HG03378 (cell line): ENCODE results near the gene TMEM37.

ENCODE experiments used
- ATAC-seq: cut with Tn5 transposase; IDR thresholded peaks from one replicate; pipeline ENCODE4 v1.9.1; 2021; ENCODE audit warnings: mild to moderate bottlenecking, moderate library complexity; ENCODE audit not compliant: unreplicated experiment

Gene TMEM37

GRCh38 chr2:119475857-119476244 lies 44.2 kb downstream of the TMEM37 start:
- ATAC-seq: no peak

- no peak for ATAC-seq
Measured at GRCh38 chr2:119476301-119477112, 44.9 kb downstream of the TMEM37 start.

- ATAC-seq: no peak
Measured at GRCh38 chr2:119477113-119477505, 45.5 kb downstream of the TMEM37 start.

- ATAC-seq: no peak
Measured at GRCh38 chr2:119478188-119478977, 46.7 kb downstream of the TMEM37 start.

- no peak for ATAC-seq
Measured at GRCh38 chr2:119478978-119479295, 47.3 kb downstream of the TMEM37 start.

DNA sequence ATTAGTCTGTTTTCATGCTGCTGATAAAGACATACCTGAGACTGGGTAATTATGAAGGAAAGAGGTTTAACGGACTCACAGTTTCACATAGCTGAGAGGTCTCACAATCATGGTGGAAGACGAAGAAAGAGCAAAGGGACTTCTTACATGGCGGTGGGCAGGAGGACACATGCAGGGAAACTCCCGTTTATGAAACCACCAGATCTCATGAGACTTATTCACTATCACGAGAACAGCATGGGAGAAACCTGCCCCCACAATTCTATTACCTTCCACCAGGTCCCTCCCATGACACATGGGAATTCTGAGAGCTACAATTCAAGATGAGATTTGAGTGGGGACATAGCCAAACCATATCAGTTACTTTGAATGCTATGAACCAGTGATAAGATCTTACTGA lies 48.5 kb downstream of the TMEM37 start:
- ATAC-seq: no peak

DNA sequence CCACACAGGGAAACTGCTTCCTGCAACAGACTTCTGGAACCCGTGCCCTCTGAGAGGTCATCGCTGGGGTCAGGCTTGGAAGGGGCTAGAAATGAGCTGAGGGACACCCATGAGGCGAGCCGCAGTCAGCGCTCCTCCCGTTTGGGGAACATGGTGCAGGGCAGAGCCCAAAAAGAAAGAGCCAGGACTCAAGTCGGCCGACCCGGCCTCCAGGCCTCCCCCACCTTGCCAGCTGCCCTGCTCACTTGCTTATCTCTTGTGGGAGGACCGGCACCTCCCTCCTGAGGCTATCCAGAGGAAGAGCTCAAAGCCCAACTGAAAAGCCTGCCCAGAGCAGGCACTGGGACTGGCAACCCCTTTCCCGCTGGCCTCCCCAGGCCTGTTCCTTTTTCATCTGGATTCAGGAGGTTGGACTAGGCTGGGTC lies 49.1 kb downstream of the TMEM37 start:
- no peak for ATAC-seq

DNA sequence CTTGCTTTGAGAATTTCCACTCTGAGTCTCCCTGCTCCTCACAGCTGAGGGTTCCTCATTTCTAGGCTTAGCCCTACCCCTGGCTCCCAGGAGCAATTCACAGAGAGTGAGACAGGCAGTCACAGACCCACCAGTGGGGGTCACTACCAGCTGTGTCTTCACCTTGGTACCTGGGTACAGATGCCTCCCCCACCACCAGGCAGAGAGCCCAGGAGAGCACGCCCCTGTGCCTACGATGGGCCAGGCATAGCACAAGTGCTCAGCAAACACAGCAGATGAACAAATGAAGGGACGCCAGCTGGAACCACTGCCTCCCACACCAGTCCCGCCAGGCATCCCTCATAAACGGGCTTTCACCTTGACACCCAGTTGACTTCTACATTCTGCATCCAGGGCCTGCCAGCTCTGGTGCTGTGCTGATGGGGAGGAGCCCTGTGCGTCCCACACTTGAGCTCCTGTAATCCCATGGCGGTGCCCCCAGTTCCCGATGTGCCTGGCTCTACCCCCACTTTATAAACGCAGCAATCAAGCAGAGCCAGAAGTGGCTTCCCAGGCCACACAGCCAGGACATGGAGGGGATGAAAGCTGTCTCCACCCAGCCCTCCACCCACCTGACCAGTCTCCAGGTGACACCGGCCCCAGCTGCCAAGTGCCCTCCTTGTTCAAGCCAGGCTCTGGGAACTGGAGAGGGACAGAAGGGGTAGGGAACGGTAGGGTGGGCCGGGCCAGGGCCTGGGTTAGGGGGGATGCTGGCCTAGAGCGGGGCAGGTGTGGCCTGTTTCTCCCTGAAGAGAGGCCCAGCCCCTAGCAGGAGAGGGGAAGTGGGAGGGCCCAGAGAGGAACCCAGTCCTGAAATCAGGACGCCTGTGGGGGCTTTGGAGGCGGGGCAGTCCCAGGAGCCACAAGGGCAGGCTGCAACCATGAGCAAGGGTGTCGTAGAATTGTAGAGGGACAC lies 50.1 kb downstream of the TMEM37 start:
- ATAC-seq: no peak

DNA sequence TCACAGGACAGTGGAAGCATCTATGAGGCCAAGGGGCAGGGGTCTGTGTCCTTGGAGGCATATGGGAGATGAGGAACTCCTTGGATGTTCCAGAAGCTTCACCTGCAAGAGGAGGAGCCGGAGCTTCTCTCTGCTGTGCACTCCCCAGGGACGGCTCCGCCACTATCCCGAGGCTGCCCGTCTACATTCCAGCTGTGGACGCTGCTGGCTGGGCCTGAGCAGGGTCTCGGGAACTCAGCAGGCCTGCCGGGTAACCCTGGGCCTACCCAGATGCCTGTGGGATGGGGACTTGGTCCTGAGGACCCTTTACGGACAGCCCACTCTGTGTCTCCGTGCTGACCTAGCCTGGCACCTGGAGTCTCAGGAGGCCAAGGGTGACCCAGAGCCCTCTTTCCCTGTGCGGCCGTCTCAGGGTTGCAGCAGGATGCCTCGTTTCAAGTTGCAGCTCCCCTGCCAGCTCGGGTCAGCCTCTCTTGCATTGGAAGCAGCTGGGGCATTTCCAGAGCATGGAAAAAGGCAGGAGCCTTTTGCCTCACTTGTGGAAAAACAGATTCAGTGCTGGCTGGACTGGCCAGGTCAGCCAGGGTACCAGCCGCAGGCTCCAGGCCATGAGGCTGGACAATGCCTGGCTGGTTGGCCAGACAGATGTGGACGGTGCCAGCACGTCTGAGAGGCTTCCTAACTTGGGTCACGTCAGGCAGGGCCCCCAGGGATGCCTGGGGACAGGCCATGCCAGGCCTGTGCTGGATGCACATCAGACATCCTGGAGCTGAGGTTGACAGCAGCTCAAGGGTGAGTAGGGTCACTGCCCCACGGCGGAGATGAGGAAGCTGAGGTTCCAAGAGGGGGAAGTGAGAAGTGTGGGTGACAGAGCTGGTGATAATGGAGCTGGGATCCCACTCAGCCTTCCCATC lies 51.1 kb downstream of the TMEM37 start:
- ATAC-seq: no peak

DNA sequence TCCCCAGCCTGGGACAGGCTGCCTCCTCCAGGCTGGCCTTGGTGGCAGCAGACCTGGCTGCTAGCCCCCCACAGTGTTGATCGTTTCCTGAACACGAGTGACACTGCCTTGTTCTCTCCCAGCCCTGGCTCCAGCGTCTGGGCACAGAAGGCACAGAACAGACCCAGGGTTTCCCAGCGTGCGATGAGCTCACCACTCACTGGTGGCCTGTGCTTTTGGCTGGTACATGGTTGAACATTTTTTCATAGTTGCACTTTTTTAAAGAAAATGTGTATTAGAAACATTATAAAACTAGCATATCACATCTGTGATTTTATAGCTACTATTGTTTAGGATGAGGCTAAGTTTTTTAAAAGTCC lies 51.7 kb downstream of the TMEM37 start:
- ATAC-seq: no peak

DNA sequence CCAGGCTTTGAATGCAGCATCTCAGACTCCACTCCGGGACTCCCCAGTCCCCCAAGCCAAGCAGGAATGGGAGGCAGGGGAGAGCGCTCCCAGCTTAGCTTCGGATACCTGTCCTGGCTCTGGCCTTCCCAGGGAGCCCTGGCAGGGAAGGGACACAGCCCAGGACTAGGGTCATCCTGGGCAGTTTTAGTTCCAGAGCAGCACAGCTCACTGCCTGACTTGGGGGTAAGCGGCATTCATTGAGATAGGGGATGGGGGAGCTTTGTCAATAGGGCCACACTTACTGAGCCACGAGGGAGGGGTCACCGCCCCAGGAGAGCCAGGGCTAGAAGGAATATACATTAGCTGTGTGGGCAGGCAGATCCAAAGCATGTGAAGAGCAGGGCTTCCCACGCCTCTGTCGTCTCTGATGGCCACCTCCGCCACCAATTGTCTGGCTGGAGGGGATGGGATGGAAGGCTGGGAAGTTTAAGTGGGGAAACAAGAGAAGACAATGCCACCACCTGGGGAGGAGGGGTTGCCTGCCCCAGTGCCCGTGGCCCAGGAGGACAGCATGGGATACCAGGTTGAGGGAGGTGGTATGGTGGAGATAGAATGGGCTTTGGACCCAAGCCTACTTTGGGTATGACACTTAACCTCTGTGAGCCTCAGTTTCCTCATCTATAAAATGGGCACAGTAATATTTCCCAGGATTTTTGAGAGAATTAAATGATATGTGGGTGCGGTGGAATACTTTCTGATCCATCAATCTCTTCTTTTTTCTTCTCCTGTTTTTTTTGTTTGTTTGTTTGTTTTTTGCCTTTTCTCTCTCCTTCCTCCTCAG lies 52.5 kb downstream of the TMEM37 start:
- no peak for ATAC-seq

DNA sequence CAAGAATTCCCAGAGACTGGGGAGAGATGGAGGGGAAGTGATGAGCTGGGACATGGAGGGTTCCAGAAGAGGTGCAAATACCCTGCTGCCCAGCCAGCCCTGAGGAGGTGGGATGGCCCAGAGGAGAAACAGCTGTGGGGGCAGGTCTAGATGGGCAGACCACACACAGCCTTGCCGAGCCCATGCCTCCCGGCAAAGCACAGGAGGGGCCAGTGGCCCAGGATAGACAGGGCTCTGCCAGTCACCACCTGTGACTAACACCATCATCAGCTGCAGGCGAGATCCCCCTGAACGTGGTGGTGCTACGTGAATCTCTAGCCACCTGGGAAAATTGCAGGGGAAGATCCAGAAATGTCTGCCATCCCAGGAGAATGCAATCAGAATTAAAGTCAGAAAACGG lies 53.2 kb downstream of the TMEM37 start:
- no peak for ATAC-seq

DNA sequence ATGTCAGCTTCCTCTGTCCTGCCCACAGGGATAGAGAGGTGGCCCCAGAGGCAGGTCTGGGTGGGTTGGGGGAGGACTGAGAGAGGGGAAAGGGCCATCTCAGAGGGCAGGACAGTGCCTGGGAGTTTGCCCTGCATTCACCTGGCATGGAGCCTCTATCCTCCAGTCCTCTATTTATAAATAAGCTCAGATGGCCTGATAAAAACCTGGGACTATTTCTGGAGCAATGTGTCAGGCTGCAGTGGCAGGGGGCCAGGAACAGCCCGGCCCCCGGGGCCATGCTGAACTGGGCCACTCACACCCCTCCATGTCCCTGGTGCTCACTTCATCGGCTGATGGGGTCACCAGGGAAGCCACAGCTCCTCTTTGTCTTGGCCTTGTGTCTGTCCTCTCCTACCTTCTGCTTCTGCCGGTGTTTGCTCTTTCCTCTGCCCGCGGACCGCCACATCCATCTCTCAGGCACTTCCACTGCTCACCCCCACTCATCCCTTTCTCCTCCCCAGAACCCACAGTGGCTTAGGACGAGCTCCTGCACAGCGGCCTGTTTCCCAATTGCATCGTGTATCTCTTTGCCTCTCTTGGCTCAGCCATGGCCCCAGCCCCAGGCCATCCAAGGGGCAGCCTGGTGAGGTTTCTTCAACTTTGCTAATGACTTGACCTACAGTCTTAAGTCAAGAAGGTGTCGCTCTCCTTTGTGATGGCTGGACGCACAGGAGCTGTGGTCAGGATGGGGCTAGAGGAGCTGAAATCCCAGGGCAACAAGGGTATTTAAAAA lies 53.9 kb downstream of the TMEM37 start:
- no peak for ATAC-seq

DNA sequence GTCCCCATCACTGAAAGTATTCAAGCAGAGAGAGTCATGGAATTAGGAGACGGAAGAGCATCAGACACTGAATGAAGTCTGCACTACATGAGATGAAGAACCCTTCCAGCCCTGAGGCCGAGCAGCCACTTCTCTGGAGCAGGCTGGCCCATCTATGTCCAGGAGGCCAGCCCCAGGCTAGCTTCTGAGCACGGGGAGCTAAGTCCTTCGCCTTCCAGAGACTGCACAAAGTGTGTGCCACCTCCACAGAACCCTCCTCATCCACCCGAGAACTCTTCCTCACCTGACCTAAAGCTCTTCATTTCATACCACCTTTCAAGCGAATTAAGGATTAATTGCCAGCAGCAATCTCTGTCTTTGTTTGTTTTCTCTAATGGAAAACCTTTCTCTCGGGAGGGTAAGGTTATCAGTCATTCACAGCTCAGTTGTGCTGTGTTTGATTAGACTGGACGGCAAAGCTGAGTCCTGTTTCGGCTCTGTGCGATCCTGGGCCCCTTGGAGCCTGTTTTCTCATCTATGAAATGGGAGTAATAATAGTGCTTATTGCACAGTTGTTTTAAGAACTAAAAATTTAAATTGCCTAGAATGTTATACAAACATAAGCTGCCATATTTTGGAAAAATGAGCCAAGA lies 54.7 kb downstream of the TMEM37 start:
- no peak for ATAC-seq

DNA sequence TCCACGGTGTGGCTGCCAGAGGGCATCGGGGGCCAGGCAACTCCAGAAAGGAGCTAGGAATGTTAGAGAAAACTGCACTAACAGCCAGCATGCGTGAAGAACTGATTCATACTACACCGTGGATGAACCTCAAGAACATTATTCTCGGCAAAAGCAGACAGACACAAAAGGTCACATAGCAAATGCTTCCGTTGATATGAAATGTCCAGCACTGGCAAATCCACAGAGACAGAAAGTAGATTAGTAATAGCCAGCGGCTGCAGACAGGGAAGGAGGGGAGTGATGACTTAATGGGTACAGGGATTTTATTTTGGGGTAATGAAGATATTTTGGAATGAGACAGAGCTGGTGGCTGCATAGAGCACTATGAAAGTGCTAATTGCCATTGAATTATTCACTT lies 55.2 kb downstream of the TMEM37 start:
- no peak for ATAC-seq

DNA sequence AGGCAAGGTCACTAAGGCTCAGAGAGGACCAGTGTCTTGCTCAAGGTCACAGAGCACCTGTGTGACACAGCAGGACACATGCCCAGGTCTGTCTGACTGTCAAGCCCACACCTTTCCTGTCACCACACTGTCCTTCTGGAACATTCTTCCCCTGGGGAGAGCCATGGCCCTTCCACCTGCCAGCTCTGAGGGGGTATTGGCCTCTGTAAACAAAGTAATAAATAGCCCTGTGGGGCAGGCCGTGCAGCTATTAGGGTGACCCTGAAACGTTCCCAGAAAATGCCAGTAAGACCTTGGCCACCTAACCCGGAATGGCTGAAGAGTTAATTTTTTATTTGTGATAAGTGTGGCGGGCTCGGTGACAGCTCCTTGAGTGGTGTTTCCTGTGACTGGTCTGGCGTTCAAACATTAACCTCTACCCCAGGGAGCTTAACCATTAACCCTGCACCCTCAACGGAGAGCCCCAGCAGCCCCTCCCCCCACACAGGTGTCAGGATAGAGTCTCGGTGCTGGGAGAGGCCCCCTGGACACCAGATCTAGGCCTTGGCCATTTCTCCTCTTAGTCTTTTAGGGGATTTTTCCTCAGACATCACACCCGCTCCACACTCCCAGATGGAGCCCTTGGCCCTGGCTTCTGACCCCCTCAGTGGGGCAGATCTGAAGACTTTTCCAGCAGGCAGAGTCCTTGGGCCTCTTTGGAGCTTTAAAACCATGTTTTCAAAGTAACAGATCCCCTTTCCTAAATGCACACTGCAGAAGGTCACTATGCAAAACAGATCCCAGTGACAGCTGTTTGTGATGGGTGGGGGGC lies 56.0 kb downstream of the TMEM37 start:
- ATAC-seq: peak; percentile 82
